ENCODE measurements around the gene SPP2.

The SPP2 gene

GRCh38 chr2:234020332-234020731 lies 30.2 kb upstream of the SPP2 start:
- H3F3A ChIP-seq (ENCODE audit: insufficient read depth, low read length): no peaks in the 10 kb centered on the region

GRCh38 chr2:234022424-234022823 lies 28.1 kb upstream of the SPP2 start:
- TF ChIP-seq EZH2 (optimal IDR thresholded peaks at IDR 0.05; ENCODE audit: low read depth, low read length) (no peak), CTCF (IDR thresholded peaks at IDR 0.05; ENCODE audit: low read length) (no peak), EZH2phosphoT487 (IDR thresholded peaks at IDR 0.05; ENCODE audit: low read length) (no peak)
- Histone ChIP-seq H3K9me3 (replicated peaks; ENCODE audit: insufficient read depth, low read length) (no peaks in the 10 kb centered on the region), H3F3A (ENCODE audit: insufficient read depth, low read length) (peaks cover 6% of the 10 kb centered on the region; the same call in 1 of the 2 replicates)

More at GRCh38 chr2:234020332-234020731, 30.2 kb upstream of the SPP2 start:
- DNase-seq: no peak
- Histone ChIP-seq H4K20me1 (ENCODE audit: insufficient read depth, low read length) (no peaks in the 10 kb centered on the region), H3K4me3 (ENCODE audit: low read length) (no peak overlapping the region), H3K9me2 (replicated peaks; ENCODE audit: insufficient read depth, low read length) (no peaks in the 10 kb centered on the region), H3K9ac (ENCODE audit: low read length) (no peak overlapping the region), H3K79me2 (ENCODE audit: low read length) (no peaks in the 10 kb centered on the region), H3K27ac (ENCODE audit: low read length) (no peak overlapping the region), H3K9me3 (replicated peaks; ENCODE audit: insufficient read depth, low read length) (no peaks in the 10 kb centered on the region), H3K36me3 (replicated peaks; ENCODE audit: insufficient read depth, low read length) (no peaks in the 10 kb centered on the region), H2AFZ (ENCODE audit: low read length) (no peak overlapping the region), H3K27me3 (replicated peaks; ENCODE audit: insufficient read depth, low read length) (no peaks in the 10 kb centered on the region), H3K4me2 (ENCODE audit: low read depth, low read length) (no peak overlapping the region), H3K4me1 (ENCODE audit: low read length) (peaks cover 5% of the 10 kb centered on the region)
- TF ChIP-seq CTCF (IDR thresholded peaks at IDR 0.05; ENCODE audit: low read length): no peak
- no peak for TF ChIP-seq EZH2 (optimal IDR thresholded peaks at IDR 0.05; ENCODE audit: low read depth, low read length)
- TF ChIP-seq EZH2phosphoT487 (IDR thresholded peaks at IDR 0.05; ENCODE audit: low read length): no peak

GRCh38 chr2:234024304-234024703 lies 26.2 kb upstream of the SPP2 start:
- no peak for DNase-seq
- Histone ChIP-seq H3F3A (ENCODE audit: insufficient read depth, low read length) (peaks cover 6% of the 10 kb centered on the region; the same call in 1 of the 2 replicates), H3K79me2 (ENCODE audit: low read length) (no peaks in the 10 kb centered on the region), H3K27ac (ENCODE audit: low read length) (no peak overlapping the region), H3K9me2 (replicated peaks; ENCODE audit: insufficient read depth, low read length) (no peaks in the 10 kb centered on the region), H3K4me3 (ENCODE audit: low read length) (no peak overlapping the region), H3K9me3 (replicated peaks; ENCODE audit: insufficient read depth, low read length) (no peaks in the 10 kb centered on the region), H4K20me1 (ENCODE audit: insufficient read depth, low read length) (no peaks in the 10 kb centered on the region), H3K4me2 (ENCODE audit: low read depth, low read length) (no peak overlapping the region), H3K27me3 (replicated peaks; ENCODE audit: insufficient read depth, low read length) (no peaks in the 10 kb centered on the region), H3K4me1 (ENCODE audit: low read length) (peaks cover 14% of the 10 kb centered on the region), H2AFZ (ENCODE audit: low read length) (no peak overlapping the region), H3K9ac (ENCODE audit: low read length) (no peak overlapping the region), H3K36me3 (replicated peaks; ENCODE audit: insufficient read depth, low read length) (no peaks in the 10 kb centered on the region)
- TF ChIP-seq CTCF (IDR thresholded peaks at IDR 0.05; ENCODE audit: low read length): no peak

More at GRCh38 chr2:234022424-234022823, 28.1 kb upstream of the SPP2 start:
- no peak for DNase-seq
- H2AFZ ChIP-seq (ENCODE audit: low read length): no peak overlapping the region
- H3K27me3 ChIP-seq (replicated peaks; ENCODE audit: insufficient read depth, low read length): no peaks in the 10 kb centered on the region
- peaks cover 14% of the 10 kb centered on the region for H3K4me1 ChIP-seq (ENCODE audit: low read length)
- H3K79me2 ChIP-seq (ENCODE audit: low read length): no peaks in the 10 kb centered on the region
- no peak overlapping the region for H3K4me3 ChIP-seq (ENCODE audit: low read length)
- no peaks in the 10 kb centered on the region for H4K20me1 ChIP-seq (ENCODE audit: insufficient read depth, low read length)
- no peak overlapping the region for H3K9ac ChIP-seq (ENCODE audit: low read length)
- no peaks in the 10 kb centered on the region for H3K9me2 ChIP-seq (replicated peaks; ENCODE audit: insufficient read depth, low read length)
- no peak overlapping the region for H3K4me2 ChIP-seq (ENCODE audit: low read depth, low read length)
- no peak overlapping the region for H3K27ac ChIP-seq (ENCODE audit: low read length)
- no peaks in the 10 kb centered on the region for H3K36me3 ChIP-seq (replicated peaks; ENCODE audit: insufficient read depth, low read length)

Data from MM.1S (cell line).